ENCODE measurements around the gene CYTL1.

Gene CYTL1

DNA sequence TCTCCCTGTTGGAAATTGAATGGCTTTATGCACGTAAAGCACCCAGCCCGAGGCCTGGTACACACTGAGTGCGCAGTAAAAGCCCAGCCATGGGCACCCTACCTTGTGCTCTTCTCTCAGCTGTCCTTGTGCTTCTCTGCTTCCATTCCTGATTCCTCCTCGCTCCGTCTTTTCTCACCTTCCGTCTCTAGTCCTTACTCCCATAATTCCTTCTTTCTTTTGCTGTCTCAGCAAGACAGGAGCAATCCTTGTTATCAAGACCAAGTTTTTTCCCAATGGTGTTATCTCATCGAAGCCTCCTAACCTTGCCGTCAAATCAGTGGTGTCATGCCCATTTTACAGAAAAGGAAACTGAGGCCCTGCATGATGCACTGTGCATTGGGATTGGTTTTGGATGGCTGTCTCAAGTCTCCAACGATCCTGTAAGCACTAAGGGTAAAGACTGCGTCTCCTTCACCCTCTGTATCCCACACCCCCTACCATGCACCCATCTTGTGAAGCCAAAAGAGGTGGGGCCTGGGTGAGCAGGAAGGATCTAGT, 30.1 kb downstream of the CYTL1 start:
- no peak for DNase-seq
- TF ChIP-seq, protein P1, sequence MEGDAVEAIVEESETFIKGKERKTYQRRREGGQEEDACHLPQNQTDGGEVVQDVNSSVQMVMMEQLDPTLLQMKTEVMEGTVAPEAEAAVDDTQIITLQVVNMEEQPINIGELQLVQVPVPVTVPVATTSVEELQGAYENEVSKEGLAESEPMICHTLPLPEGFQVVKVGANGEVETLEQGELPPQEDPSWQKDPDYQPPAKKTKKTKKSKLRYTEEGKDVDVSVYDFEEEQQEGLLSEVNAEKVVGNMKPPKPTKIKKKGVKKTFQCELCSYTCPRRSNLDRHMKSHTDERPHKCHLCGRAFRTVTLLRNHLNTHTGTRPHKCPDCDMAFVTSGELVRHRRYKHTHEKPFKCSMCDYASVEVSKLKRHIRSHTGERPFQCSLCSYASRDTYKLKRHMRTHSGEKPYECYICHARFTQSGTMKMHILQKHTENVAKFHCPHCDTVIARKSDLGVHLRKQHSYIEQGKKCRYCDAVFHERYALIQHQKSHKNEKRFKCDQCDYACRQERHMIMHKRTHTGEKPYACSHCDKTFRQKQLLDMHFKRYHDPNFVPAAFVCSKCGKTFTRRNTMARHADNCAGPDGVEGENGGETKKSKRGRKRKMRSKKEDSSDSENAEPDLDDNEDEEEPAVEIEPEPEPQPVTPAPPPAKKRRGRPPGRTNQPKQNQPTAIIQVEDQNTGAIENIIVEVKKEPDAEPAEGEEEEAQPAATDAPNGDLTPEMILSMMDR (IDR thresholded peaks at IDR 0.05), result no peak
- no peaks in the 10 kb centered on the region for H3K36me3 Mint-ChIP-seq (ENCODE audit: low read depth)
- no peaks in the 10 kb centered on the region for H3K9me3 Mint-ChIP-seq
- H3K27me3 Mint-ChIP-seq (ENCODE audit: low read depth, poor library complexity), result peaks cover 17% of the 10 kb centered on the region
- H3K27ac Mint-ChIP-seq, result no peak overlapping the region
- H3K4me1 Mint-ChIP-seq, result peaks cover 12% of the 10 kb centered on the region
- H3K4me3 Mint-ChIP-seq, result no peak overlapping the region

DNA sequence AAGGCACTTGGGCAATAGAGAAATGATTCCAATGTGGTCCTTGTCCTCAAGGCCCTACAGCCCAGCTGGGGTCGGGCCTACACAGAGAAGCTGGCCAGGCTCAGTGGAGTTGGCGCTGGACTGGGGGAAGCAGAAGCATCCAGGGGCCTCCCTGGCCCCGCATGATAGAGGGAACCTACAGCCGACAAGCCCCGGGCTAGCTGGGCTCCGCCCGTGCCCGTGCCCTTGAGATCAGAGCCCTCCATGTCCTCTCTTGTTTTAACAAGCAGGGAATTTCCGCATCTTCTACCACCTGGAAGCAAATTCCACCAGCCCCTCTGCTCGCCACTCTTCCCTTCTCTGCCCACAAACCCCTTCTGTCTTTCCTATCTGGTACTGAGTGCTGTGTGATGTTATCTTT, 31.6 kb downstream of the CYTL1 start:
- Mint-ChIP-seq H3K4me3 (no peak overlapping the region), H3K36me3 (ENCODE audit: low read depth) (no peaks in the 10 kb centered on the region), H3K9me3 (no peaks in the 10 kb centered on the region), H3K27me3 (ENCODE audit: low read depth, poor library complexity) (peaks cover 10% of the 10 kb centered on the region), H3K27ac (no peak overlapping the region), H3K4me1 (peaks cover 12% of the 10 kb centered on the region)
- no peak for DNase-seq
- TF ChIP-seq, protein P1 (IDR thresholded peaks at IDR 0.05), result no peak

DNA sequence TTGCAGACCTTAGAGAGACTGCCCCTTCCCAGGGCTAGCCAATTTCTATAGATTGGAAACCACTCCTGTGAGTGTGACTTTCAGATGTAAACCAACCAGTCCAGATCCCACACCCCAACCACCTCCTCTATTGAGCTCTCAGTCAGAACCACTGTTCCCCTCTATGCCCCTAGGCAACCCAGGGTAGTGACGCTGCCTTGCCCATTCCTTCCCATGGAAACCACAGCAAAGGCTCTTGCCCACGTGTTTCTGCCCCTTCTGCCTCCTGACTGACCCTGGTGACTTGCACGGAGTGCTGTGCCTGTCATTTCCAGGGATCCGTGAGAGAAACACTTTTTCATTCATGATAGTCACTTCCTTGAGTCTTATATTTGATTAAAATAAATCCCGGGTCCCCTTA, 32.4 kb downstream of the CYTL1 start:
- Mint-ChIP-seq H3K4me3 (no peak overlapping the region), H3K4me1 (peaks cover 9% of the 10 kb centered on the region), H3K36me3 (ENCODE audit: low read depth) (no peaks in the 10 kb centered on the region), H3K27me3 (ENCODE audit: low read depth, poor library complexity) (peaks cover 10% of the 10 kb centered on the region), H3K27ac (no peak overlapping the region), H3K9me3 (no peaks in the 10 kb centered on the region)
- TF ChIP-seq, protein P1 (IDR thresholded peaks at IDR 0.05), result no peak
- DNase-seq, result no peak

DNA sequence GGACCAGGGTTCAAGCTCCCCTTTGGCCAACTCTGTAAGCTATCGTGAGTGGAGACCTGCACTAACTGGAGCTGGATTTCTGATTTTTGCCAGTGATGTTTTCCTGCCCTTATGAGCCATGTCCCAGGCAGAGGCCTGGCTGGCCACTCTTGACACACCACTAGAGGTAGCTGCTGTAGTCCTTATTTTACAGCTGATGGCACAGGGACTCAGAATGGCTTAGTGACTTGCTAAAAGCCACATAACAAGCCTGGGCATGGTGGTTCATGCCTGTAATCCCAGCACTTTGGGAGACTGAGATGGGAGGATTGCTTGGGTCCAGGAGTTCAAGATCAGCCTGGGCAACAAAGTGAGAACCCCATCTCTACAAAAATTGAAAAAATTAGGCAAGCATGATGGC, 33.4 kb downstream of the CYTL1 start:
- no peak overlapping the region for H3K27ac Mint-ChIP-seq
- no peaks in the 10 kb centered on the region for H3K9me3 Mint-ChIP-seq
- no peaks in the 10 kb centered on the region for H3K4me1 Mint-ChIP-seq
- TF ChIP-seq, protein P1 (IDR thresholded peaks at IDR 0.05), result no peak
- peaks cover 10% of the 10 kb centered on the region for H3K27me3 Mint-ChIP-seq (ENCODE audit: low read depth, poor library complexity)
- no peaks in the 10 kb centered on the region for H3K36me3 Mint-ChIP-seq (ENCODE audit: low read depth)
- H3K4me3 Mint-ChIP-seq, result no peak overlapping the region
- no peak for DNase-seq

- no peaks in the 10 kb centered on the region for H3K4me1 Mint-ChIP-seq
- no peak overlapping the region for H3K4me3 Mint-ChIP-seq
- no peaks in the 10 kb centered on the region for H3K9me3 Mint-ChIP-seq
- DNase-seq, result no peak
- TF ChIP-seq, protein P1 (IDR thresholded peaks at IDR 0.05), result no peak
- H3K27ac Mint-ChIP-seq, result no peak overlapping the region
- H3K27me3 Mint-ChIP-seq (ENCODE audit: low read depth, poor library complexity), result peaks cover 10% of the 10 kb centered on the region
- no peaks in the 10 kb centered on the region for H3K36me3 Mint-ChIP-seq (ENCODE audit: low read depth)
Measured at GRCh38 chr4:4985036-4985435, 34.2 kb downstream of the CYTL1 start.

- H3K9me3 Mint-ChIP-seq, result peaks cover 5% of the 10 kb centered on the region
- DNase-seq, result no peak
- no peaks in the 10 kb centered on the region for H3K4me1 Mint-ChIP-seq
- TF ChIP-seq, protein P1 (IDR thresholded peaks at IDR 0.05), result no peak
- H3K27me3 Mint-ChIP-seq (ENCODE audit: low read depth, poor library complexity), result peaks cover 6% of the 10 kb centered on the region
- H3K4me3 Mint-ChIP-seq, result no peak overlapping the region
- H3K36me3 Mint-ChIP-seq (ENCODE audit: low read depth), result no peaks in the 10 kb centered on the region
- H3K27ac Mint-ChIP-seq, result no peak overlapping the region
Measured at GRCh38 chr4:4984186-4984585, 35.1 kb downstream of the CYTL1 start.
